CD4-positive, alpha-beta T cell treated with Interleukin-21 for 1 hour (primary cell): ENCODE results near the gene RND3.

Experiments used
- DNase-seq: peaks from one replicate; pipeline ENCODE4 v3.0.0-alpha.2; 2020

The RND3 gene

DNA sequence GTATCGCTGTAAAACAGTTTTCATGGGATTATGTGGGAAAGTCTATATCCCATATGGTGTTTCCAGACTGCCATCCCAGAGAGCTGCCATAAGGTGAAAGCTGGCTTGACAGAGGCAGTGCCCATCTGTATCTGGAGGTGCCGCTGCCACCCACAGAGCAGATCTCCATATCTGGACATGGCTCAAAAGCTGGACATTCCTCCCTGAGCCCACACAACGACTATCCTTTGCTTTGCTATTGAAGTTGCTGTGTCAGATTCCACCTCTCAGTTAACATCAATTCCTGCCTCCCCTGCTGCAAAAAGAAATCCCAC is 55.2 kb downstream of the RND3 start:
- no peak for DNase-seq

DNA sequence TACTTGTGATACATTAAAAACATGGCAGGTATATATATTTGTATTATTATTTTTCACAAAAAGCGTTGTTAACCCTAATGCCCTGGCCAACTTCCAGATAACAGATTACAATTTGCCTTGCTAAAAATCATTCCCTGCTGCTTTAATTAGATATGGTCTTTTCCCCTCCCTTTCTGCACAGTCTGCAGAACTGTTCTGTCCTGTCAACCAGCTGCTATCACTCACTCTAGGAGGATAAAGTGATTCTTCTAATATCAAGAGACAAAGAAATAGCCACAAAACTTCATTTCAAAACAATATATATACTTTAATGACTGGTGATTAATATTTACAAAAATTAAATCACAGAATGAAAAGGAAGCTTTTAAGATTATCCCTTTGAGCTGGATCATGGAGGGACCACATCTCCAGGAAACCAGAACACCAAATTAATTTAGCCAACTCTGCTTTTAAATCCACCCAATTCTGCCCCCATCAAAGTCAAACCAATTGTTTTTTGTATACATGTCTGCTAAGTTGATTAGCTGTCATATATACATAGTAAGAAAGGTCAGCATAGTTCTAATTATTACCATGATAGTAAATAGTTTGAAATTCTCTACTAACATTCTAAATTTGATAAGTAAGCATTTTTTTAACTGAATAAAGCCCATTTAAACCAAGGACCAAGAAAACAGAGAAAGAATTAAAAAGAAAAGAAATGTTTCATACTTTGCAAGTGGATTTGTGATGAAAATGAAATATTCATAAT is 55.7 kb downstream of the RND3 start:
- no peak for DNase-seq

DNA sequence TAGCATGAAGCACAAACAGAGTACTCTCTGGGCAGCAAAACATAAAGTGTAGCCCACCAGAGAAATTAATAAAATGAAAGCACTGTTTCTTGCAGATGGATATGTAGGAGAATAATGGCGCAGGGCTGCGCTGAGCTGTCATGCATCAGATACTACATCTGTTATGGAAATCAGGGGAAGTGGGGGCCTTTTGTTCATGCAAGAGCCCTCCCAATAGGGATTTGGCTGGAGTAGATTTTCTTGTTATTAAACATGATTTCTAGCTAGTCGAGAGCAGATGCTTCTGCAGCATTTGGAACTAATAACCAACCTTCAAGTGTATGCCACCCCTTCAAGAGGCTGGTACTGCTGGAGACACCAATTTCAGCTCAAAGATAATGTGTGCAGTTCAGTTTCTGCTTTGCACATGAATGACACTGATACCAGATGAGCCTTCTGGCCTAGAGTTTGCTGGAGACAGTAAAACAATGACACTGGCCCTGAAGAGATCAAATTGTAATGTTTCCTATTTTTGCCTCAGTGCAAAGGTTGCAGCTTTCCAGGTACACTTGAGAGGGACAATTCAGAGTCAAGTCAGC is 58.0 kb downstream of the RND3 start:
- DNase-seq: no peak

DNA sequence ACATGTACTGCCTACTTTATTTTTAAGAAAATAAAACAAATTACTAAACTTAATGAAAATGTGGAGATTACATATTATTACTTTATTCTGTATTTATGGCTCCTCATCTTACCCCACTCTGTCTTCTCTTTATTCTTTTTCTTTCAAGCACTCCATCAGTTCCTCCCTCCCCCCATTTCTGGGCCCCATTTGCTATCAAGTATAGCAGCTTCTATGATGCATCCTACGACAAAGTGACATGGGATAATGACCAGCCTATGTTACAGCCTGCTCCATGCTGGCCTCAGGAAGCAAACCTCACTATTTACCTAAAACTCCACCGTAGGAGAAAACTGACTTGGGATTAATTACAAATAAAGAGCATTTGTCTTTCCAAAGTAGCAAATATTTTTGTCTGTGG is 58.8 kb downstream of the RND3 start:
- no peak for DNase-seq

DNA sequence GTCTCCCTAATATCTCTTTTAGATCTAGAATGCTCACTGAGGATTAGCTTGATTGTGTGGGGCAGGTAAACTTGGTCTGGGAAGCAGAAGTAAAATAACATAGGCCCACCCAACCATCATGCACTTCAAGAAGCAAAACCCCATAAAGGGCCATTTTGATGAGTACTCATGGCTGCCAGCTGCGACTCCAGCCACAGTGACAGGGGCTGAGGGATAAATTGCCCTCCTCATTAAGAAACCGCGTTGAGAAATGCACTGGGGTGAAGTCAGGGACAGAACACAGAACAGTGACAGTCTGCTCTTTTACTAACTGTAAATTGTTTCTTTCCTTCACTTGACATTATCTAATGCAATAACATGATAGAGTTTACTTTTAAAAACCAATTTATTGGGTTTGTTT is 60.2 kb downstream of the RND3 start:
- no peak for DNase-seq

DNA sequence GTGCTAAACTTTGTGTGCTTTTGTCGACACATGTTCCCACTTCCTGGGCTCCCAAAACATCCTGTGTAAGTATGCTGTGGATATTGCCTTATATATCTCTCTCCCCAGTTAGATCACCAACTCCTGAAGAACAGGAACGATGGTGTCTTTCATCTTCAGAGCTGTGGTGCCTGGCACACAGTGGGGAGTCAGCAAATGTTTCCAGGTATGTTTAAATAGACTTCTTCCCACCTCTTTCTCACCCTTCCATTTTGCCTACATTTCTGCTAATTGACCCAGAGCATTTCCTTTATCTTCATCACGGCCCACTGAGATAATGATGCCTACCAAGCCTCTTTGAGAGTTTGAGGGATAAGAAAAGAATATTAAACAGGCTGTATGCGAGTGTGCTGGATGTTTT is 60.7 kb downstream of the RND3 start:
- DNase-seq: no peak

DNA sequence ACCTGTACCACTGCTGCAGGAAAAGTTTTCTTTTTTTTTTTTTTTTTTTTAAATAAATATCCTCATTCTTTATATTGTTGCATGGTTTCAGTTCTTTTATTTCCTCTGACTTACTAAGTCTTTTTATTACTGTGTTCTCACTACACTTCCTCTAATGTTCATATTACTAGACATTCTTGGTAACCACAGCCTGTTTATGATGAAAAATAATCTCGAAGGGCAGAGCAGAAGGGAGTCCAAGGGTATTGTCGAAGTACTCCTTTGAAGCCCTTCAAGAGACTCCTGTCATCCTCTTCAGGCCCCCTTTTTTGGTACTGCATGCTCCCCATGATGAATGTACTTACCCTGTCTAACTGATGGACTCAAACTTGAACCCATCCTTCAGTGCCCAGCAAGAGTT is 61.2 kb downstream of the RND3 start:
- no peak for DNase-seq

DNA sequence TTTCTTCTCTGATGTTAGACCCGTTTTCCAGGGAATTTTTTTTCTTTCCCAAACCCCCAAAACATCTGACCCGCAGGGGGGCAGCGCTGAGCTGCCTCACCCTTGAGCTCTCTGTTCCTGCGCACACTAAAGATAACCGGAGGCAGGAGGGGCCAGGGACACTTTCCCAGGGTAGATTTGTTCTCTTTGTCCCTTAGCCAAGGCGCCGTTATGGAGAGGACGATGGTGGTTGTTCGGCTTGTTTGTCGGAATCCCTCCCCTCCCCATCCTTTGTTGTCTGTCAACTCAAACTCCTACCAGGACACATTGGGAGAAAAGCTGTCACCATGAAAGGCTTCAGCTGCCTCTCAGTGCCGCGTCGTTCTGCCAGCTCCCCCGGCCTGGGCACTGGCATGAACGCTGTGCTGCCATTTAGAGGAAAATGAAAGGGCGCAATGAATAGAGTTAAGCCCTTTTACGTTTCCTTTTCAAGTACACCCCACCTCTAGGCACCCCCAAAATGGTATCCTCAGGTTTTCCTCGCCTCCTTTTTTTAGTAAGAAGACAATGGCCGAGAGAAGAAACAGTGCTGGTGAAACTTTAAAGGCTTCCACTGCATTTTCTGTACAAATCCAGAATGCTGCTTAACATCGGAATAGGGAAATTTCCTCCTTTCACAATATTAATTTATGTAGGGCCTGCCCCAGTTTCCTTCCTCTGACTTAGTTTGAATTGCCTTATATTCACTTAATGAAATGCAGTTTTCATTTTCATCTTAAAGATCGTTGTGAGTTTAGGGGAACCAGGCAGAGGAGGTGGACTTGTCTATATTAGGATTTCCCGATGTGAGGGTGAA is 62.1 kb downstream of the RND3 start:
- no peak for DNase-seq

DNA sequence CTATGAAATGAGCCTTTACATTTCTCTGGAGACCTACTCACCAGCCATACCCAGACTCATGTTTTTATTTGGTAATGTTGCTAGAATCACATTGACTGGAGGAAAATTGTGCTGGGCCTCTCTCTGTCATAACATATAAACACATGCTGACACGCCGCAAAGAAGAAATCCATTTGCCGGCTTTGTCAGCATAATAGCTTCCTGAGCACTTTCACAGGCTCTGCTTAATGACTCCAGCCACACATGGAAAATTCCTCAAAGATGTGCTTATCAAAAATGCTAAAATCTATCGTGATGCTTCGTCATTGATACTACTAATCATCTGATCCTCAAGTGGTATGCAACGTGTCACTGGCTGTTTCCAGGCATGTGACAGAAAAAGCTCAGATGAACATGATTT is 63.1 kb downstream of the RND3 start:
- DNase-seq: no peak

DNA sequence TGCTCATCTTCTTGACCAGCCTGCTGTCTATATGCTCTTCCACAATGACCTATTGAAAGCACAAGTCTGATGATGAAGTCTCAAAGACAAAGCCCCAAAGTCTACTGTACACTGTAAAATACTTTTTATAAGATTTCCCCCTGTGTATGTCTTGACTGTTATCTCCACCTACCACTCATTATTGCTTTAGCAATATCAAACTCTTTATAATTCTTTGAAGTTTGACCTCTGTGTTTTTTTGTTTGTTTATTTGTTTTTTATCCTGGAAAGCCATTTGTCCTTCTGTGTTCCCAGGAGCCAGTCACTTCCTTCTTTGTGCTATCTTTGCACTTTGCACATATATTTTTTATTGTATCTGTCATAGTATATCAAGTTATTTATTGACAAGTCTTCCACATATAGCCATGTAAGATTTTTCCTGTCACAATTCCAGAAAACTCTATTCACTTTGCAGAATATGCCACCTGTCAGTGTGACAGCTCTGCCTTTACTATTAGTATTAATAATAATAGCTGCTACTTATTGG is 66.3 kb downstream of the RND3 start:
- DNase-seq: no peak

DNA sequence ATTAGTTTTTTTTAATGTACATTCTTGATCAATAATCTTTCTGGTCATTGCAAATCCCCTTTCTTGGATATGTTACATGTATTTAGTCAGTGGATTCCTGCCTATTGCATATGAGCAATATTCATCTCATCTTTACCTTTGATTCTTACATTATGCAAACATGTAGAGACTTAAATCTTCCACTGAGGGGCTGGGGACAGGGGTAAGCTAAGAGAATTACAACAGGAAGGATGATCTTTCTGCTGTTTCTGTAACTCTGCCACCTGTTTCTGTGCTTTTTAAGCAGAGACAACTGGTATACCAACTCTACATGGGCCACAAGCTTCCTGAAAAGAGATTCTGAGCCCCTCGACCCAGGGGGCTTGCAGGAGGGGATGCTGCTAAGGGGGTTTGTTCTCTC is 68.6 kb downstream of the RND3 start:
- no peak for DNase-seq
